ENCODE measurements around the gene AGTR1. TPM values are rescaled to one million over a fixed set of nuclear protein-coding genes. Genes with fewer than 3 reads are reported as not detected.

The AGTR1 gene
- total and polyA plus RNA-seq, 8 donors: 0.56 to 2.6 (median 0.82) TPM

- no peak overlapping the region for H3K4me3 ChIP-seq
- DNase-seq (no peak), ATAC-seq (peak; percentile 49 to 88 (median 66)), FAIRE-seq (no peak)
- H3K36me3 ChIP-seq: no peaks in the 10 kb centered on the region
- WGBS, 2 donors: 33 to 47% methylated on average over 3 of the region's 3 CpGs
- intact Hi-C loops (cut with DNase I): no loop called here
- TF ChIP-seq CTCF (IDR thresholded peaks at IDR 0.05): no peak
- no peak overlapping the region for H3K27ac ChIP-seq
- no peaks in the 10 kb centered on the region for H3K9me3 ChIP-seq
- H3K4me1 ChIP-seq: peaks cover 13 to 23% (median 17%) of the 10 kb centered on the region in 3 donors
- H3K27me3 ChIP-seq: no peaks in the 10 kb centered on the region
Measured at GRCh38 chr3:148717885-148718561, 20.3 kb downstream of the AGTR1 start.

GRCh38 chr3:148718982-148719862, 21.5 kb downstream of the AGTR1 start:
- H3K27ac ChIP-seq: no peak overlapping the region
- WGBS, 2 donors: 63 to 65% methylated on average over 7 of the region's 7 CpGs
- no peak overlapping the region for H3K4me3 ChIP-seq
- FAIRE-seq (peak; percentile 75), ATAC-seq (peak; percentile 66 to 86 (median 81)), DNase-seq (no peak)
- no peaks in the 10 kb centered on the region for H3K9me3 ChIP-seq
- TF ChIP-seq CTCF (IDR thresholded peaks at IDR 0.05): peak in 3 of 4 donors; percentile 28 to 35 (median 31)
- H3K36me3 ChIP-seq: no peaks in the 10 kb centered on the region
- intact Hi-C loops (cut with DNase I): no loop called here
- H3K27me3 ChIP-seq: no peaks in the 10 kb centered on the region
- peaks cover 13 to 23% (median 17%) of the 10 kb centered on the region in 3 donors for H3K4me1 ChIP-seq

GRCh38 chr3:148720873-148721272, 23.2 kb downstream of the AGTR1 start:
- Histone ChIP-seq H3K4me1 (peaks cover 13 to 23% (median 17%) of the 10 kb centered on the region in 3 donors), H3K36me3 (no peaks in the 10 kb centered on the region), H3K9me3 (no peaks in the 10 kb centered on the region), H3K27me3 (no peaks in the 10 kb centered on the region), H3K4me3 (no peak overlapping the region), H3K27ac (no peak overlapping the region)
- WGBS, 2 donors: 60 to 66% methylated on average over 2 of the region's 2 CpGs
- intact Hi-C loops (cut with DNase I): loop anchor here in 2 of 3 donors (10.0 kb wide), 2 partner anchors 224 to 336 kb away; no protein-coding TSS in a partner anchor
- no peak for TF ChIP-seq CTCF (IDR thresholded peaks at IDR 0.05)
- FAIRE-seq (no peak), DNase-seq (no peak), ATAC-seq (no peak)

GRCh38 chr3:148723631-148724030, 25.9 kb downstream of the AGTR1 start:
- no peak for FAIRE-seq
- intact Hi-C loops (cut with DNase I): loop anchor here in 2 of 3 donors (10.0 kb wide), 2 partner anchors 221 to 339 kb away; no protein-coding TSS in a partner anchor

More at GRCh38 chr3:148723631-148724030, 25.9 kb downstream of the AGTR1 start:
- no peak for TF ChIP-seq CTCF (IDR thresholded peaks at IDR 0.05)
- WGBS, 2 donors: 79 to 80% methylated on average over 4 of the region's 4 CpGs
- H3K36me3 ChIP-seq: no peaks in the 10 kb centered on the region
- DNase-seq: no peak
- H3K4me3 ChIP-seq: no peak overlapping the region
- no peaks in the 10 kb centered on the region for H3K27me3 ChIP-seq
- H3K9me3 ChIP-seq: no peaks in the 10 kb centered on the region
- H3K27ac ChIP-seq: no peak overlapping the region
- peaks cover under 1 to 21% (median 10%) of the 10 kb centered on the region in 3 donors for H3K4me1 ChIP-seq
- no peak for ATAC-seq
